SU-DHL-6 (cell line): ENCODE data around the gene IFNL1.
"Not testable (repeated sequence)": the region's sequence is repeated elsewhere in the genome, so short reads cannot be mapped to it uniquely, and the experiment has no call there.

Experiments used
- H2AFZ ChIP-seq: fragments of 200-600 bp; sonication (generic); 2 replicates; pipeline ENCODE4 v1.6.1; 2014; ENCODE audit warnings: low read depth, mild to moderate bottlenecking, moderate library complexity, mixed read lengths, antibody characterized with exemption, low read length; ENCODE audit not compliant: severe bottlenecking
- H3F3A ChIP-seq: fragments of 200-600 bp; shearing (Covaris generic); 2 replicates; pipeline ENCODE4 v1.6.0; 2016; ENCODE audit warnings: antibody characterized with exemption, mild to moderate bottlenecking; ENCODE audit not compliant: insufficient read depth
- H3K27ac ChIP-seq: fragments of 200-600 bp; sonication (generic); 2 replicates; pipeline ENCODE4 v1.5.1; 2016; ENCODE audit warnings: low read depth, mild to moderate bottlenecking, low read length, moderate library complexity, mixed read lengths
- H3K27me3 ChIP-seq: fragments of 200-600 bp; sonication (generic), shearing (Covaris generic); 2 replicates; pipeline ENCODE4 v1.6.0; 2014; ENCODE audit warnings: mild to moderate bottlenecking, low read length
- H3K36me3 ChIP-seq: fragments of 200-600 bp; sonication (generic); 2 replicates; pipeline ENCODE4 v1.6.1; 2014; ENCODE audit warnings: mild to moderate bottlenecking, low read length, mixed read lengths
- H3K4me2 ChIP-seq: fragments of 300-600, 200-600 bp; shearing (Covaris generic), sonication (generic); 2 replicates; pipeline ENCODE4 v1.6.0; 2014; ENCODE audit warnings: low read length, low read depth, mild to moderate bottlenecking; ENCODE audit not compliant: poor library complexity, severe bottlenecking
- H3K4me3 ChIP-seq: fragments of 200-600 bp; sonication (generic); 2 replicates; pipeline ENCODE4 v1.5.1; 2014; ENCODE audit warnings: antibody characterized with exemption, low read length, mild to moderate bottlenecking, mixed read lengths; ENCODE audit not compliant: insufficient read depth, poor library complexity, severe bottlenecking
- H3K79me2 ChIP-seq: fragments of 200-600 bp; sonication (generic); 2 replicates; pipeline ENCODE4 v1.6.1; 2014; ENCODE audit warnings: mild to moderate bottlenecking, low read length, moderate library complexity; ENCODE audit not compliant: insufficient read depth
- H3K9ac ChIP-seq: fragments of 200-600 bp; sonication (generic); 2 replicates; pipeline ENCODE4 v1.7.0; 2014; ENCODE audit warnings: mild to moderate bottlenecking, low read length
- H3K9me2 ChIP-seq: fragments of 200-600 bp; sonication (generic); replicated peaks from 2 replicates; pipeline ENCODE4 v1.6.1; 2014; ENCODE audit warnings: low read length; ENCODE audit not compliant: insufficient read depth
- H3K9me3 ChIP-seq: fragments of 200-600 bp; sonication (generic); 2 replicates; pipeline ENCODE4 v1.6.1; 2014; ENCODE audit warnings: low read length, mixed read lengths; ENCODE audit not compliant: insufficient read depth
- H4K20me1 ChIP-seq: fragments of 200-600 bp; sonication (generic); 2 replicates; pipeline ENCODE4 v1.6.1; 2014; ENCODE audit warnings: low read depth, mild to moderate bottlenecking, antibody characterized with exemption, low read length, moderate library complexity, mixed read lengths
- CTCF ChIP-seq: fragments of 200-600 bp; sonication (generic); IDR thresholded peaks from one replicate; pipeline ENCODE4 v1.5.1; 2017; ENCODE audit warnings: antibody characterized with exemption, mild to moderate bottlenecking, low read length, moderate library complexity; ENCODE audit not compliant: insufficient read depth, poor library complexity, severe bottlenecking
- EZH2phosphoT487 ChIP-seq: fragments of 200-600 bp; sonication (generic), shearing (Covaris generic); conservative IDR thresholded peaks from 2 replicates; pipeline ENCODE4 v1.6.1; 2018; ENCODE audit warnings: mild to moderate bottlenecking, antibody characterized with exemption, low read length, moderate library complexity, mixed read lengths

The IFNL1 gene

GRCh38 chr19:39270036-39270871 is 26.0 kb upstream of the IFNL1 start:
- no peaks in the 10 kb centered on the region for H3K9me2 ChIP-seq
- no peak overlapping the region for H3K4me3 ChIP-seq
- no peak overlapping the region for H3K27ac ChIP-seq
- no peaks in the 10 kb centered on the region for H3K79me2 ChIP-seq
- no peaks in the 10 kb centered on the region for H3F3A ChIP-seq
- no peak overlapping the region for H2AFZ ChIP-seq
- H3K4me2 ChIP-seq: no peak overlapping the region
- no peaks in the 10 kb centered on the region for H4K20me1 ChIP-seq
- no peaks in the 10 kb centered on the region for H3K27me3 ChIP-seq
- H3K9me3 ChIP-seq: no peaks in the 10 kb centered on the region
- no peak overlapping the region for H3K9ac ChIP-seq
- no peaks in the 10 kb centered on the region for H3K36me3 ChIP-seq
- TF ChIP-seq CTCF (no peak), EZH2phosphoT487 (no peak)

DNA sequence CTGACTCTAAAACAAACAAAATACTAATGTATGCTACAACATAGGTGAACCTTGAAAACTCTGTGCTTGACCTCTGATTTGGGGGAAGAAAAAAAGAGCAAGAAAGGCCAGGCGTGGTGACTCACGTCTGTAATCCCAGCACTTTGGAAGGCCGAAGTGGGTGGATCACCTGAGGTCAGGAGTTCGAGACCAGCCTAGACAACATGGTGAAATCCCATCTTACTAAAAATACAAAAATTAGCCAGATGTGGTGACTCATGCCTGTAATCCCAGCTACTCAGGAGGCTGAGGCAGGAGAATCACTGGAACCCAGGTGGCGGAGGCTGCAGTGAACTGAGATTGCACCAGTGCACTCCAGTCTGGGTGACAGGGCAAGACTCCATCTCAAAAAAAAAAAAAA is 22.3 kb upstream of the IFNL1 start:
- not testable (repeated sequence) for H3F3A ChIP-seq, H3K27ac ChIP-seq, H3K9me2 ChIP-seq, H3K4me3 ChIP-seq, H3K9me3 ChIP-seq, H3K4me2 ChIP-seq, H3K9ac ChIP-seq, H4K20me1 ChIP-seq, H3K79me2 ChIP-seq, H3K27me3 ChIP-seq, H3K36me3 ChIP-seq, H2AFZ ChIP-seq

GRCh38 chr19:39275578-39275977 is 20.6 kb upstream of the IFNL1 start:
- H3F3A ChIP-seq: no peaks in the 10 kb centered on the region
- H2AFZ ChIP-seq: no peak overlapping the region
- H3K27ac ChIP-seq: no peak overlapping the region
- no peak overlapping the region for H3K4me3 ChIP-seq
- H3K27me3 ChIP-seq: no peaks in the 10 kb centered on the region
- H3K4me2 ChIP-seq: no peak overlapping the region
- TF ChIP-seq CTCF (no peak), EZH2phosphoT487 (no peak)
- no peaks in the 10 kb centered on the region for H3K9me2 ChIP-seq
- H4K20me1 ChIP-seq: no peaks in the 10 kb centered on the region
- H3K79me2 ChIP-seq: no peaks in the 10 kb centered on the region
- no peak overlapping the region for H3K9ac ChIP-seq
- H3K36me3 ChIP-seq: no peaks in the 10 kb centered on the region
- H3K9me3 ChIP-seq: no peaks in the 10 kb centered on the region

DNA sequence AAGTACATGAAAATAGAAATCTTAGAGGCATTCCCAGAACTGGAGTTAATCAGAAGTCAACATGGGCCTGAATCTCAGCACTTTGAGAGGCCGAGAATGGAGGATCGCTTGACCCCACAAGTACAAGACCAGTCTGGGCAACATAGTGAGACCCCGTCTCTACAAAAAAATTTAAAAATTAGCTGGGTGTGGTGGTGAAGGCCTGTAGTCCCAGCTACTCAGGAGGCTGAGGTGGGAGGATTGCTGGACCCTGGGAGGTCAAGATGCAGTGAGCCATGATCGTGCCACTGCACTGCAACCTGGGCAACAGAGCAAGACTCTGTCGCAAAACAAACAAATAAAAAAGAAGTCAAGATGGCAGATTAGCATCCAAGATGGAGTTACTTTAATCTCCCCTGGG is 19.5 kb upstream of the IFNL1 start:
- Histone ChIP-seq H3K4me2 (no peak overlapping the region), H4K20me1 (no peaks in the 10 kb centered on the region), H3K9me2 (no peaks in the 10 kb centered on the region), H3K79me2 (no peaks in the 10 kb centered on the region), H3K27me3 (0 out of 2 replicates have a peak, but pooled peaks cover under 1% of the 10 kb centered on the region), H3K9ac (no peak overlapping the region), H3K36me3 (no peaks in the 10 kb centered on the region), H3K9me3 (no peaks in the 10 kb centered on the region), H3F3A (no peaks in the 10 kb centered on the region), H2AFZ (no peak overlapping the region), H3K4me3 (no peak overlapping the region), H3K27ac (no peak overlapping the region)
- no peak for TF ChIP-seq EZH2phosphoT487
- TF ChIP-seq CTCF: no peak
